ENCODE data around the gene ZNF593.

DNA sequence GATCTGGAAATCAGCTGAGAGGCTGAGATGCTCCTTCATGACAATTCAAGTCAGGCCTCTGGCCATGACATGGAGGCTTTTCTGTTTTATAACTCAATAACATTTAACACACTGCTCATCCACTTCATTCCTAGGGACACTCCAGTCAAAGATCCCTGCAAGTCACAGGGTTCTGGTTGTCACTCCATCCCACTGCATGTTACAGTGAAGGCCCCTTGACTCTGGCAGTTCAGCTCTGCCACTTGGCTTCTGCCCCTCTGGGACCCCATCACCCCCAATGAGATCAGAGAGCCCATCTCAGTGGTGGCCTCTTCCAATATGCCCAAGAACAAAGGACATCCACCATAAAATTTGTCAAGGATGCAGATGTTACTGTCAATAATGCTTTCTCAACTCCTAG, 20.8 kb upstream of the ZNF593 start:
- TF ChIP-seq REST (IDR thresholded peaks at IDR 0.05; ENCODE audit: low read depth) (no peak), FOXM1 (IDR thresholded peaks at IDR 0.05; ENCODE audit: borderline replicate concordance, low read depth) (no peak), NFIC (IDR thresholded peaks at IDR 0.05) (no peak), YY1 (IDR thresholded peaks at IDR 0.05; ENCODE audit: low read depth) (no peak), TEAD4 (IDR thresholded peaks at IDR 0.05) (no peak), TAF1 (IDR thresholded peaks at IDR 0.05; ENCODE audit: low read depth) (no peak), RAD21 (IDR thresholded peaks at IDR 0.05; ENCODE audit: low read depth) (no peak), CEBPB (IDR thresholded peaks at IDR 0.05) (no peak), TCF12 (IDR thresholded peaks at IDR 0.05; ENCODE audit: low read depth) (no peak), EGR1 (IDR thresholded peaks at IDR 0.05) (no peak), USF1 (IDR thresholded peaks at IDR 0.05) (no peak)
- TF ChIP-seq, protein P1, sequence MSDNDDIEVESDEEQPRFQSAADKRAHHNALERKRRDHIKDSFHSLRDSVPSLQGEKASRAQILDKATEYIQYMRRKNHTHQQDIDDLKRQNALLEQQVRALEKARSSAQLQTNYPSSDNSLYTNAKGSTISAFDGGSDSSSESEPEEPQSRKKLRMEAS (IDR thresholded peaks at IDR 0.05), result no peak
